ENCODE results near the gene KCNT1.

Gene KCNT1

DNA sequence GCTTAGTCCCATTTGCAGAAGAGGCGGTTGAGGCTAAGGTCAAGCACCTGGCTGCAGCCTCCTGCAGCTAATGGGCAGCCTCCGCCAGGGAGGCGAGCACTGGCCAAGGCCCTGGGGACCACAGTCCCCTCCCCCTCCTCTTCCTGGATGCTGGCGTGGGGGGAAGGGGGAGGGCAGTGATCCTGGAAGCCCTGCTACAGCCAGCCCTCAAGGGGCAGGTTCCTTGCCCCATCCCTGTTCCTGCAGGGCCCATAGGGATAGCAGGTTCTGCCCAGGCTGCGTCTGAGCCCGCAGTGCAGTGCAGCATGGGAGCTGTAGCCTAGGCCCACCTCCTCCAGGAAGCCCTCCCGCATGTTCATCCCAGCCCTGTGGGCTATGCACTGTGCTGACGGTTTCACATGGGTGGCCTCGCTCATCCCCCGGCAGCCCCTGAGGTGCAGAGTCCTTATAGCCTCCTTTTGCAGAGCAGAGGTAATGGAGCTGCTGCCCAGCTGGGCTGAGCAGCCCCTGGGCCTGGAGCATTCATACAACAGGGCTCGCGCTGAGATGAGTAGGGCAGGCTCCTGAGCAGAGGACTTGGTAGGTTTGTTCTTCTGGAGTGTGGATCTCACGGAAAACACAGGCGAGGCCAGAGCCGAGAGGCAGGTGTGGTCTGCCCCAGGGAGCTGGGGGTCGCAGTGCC, 36.0 kb downstream of the KCNT1 start:
- no peak for DNase-seq (ENCODE audit: low read depth)
- no peak overlapping the region for H3K4me3 ChIP-seq (ENCODE audit: low read depth, low read length)
- TF ChIP-seq CTCF (IDR thresholded peaks at IDR 0.05; ENCODE audit: control insufficient read depth, extremely low read depth, insufficient read depth) = no peak

GRCh38 chr9:135739271-135740220, 37.6 kb downstream of the KCNT1 start:
- H3K4me3 ChIP-seq (ENCODE audit: low read depth, low read length) = no peak overlapping the region
- no peak for DNase-seq (ENCODE audit: low read depth)
- no peak for TF ChIP-seq CTCF (IDR thresholded peaks at IDR 0.05; ENCODE audit: control insufficient read depth, extremely low read depth, insufficient read depth)

DNA sequence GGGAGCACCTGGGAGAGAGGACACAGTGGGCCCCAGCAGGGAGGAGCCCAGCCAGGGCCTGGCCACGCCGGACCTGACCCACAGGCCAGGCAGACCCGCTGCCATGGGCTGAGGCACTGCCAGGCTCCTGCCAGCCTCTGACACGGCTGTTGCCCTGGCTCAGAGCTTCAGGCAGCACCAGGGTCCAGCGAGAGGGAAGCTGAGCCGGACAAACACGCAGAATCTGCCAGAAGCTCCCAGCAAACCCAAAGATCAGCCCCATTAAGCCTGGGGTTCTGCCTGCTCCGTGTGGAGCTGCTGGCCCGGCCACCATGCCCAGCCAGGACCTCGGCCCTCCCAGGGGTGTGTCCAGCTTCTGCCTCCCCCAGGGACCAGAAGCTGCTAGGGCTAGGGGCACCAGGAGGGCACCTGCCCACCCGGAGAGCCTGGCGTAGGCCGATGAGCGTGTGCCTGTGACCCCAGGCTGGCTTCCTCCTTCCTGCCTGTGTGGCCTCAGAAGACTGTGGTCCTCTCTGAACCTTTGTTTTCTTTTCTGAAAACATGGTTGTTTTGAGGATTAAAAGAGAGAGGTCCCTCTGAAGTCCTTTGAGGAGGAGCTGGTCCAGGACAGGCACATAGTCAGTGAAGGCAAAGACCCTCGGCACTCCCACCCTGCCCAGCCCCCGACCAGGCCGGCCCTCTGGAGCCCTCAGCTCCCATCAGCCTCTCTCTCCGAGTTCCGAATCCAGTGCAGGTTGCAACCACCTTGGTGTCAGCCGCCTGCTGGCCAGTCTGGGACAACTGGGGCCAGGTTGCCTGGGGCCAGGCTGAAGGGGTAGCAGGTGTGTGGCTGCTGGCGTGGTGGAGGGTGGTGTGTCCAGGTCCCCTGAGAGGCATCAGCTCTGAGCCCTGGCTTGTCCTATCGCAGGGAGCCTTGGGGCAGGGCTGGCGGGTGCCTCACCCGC, 39.6 kb downstream of the KCNT1 start:
- TF ChIP-seq CTCF (IDR thresholded peaks at IDR 0.05; ENCODE audit: control insufficient read depth, extremely low read depth, insufficient read depth) = no peak
- no peak overlapping the region for H3K4me3 ChIP-seq (ENCODE audit: low read depth, low read length)
- no peak for DNase-seq (ENCODE audit: low read depth)

GRCh38 chr9:135743021-135743420, 41.0 kb downstream of the KCNT1 start:
- DNase-seq (ENCODE audit: low read depth) = no peak
- TF ChIP-seq CTCF (IDR thresholded peaks at IDR 0.05; ENCODE audit: control insufficient read depth, extremely low read depth, insufficient read depth) = no peak
- no peak overlapping the region for H3K4me3 ChIP-seq (ENCODE audit: low read depth, low read length)

GRCh38 chr9:135743546-135744332, 41.8 kb downstream of the KCNT1 start:
- no peak overlapping the region for H3K4me3 ChIP-seq (ENCODE audit: low read depth, low read length)
- TF ChIP-seq CTCF (IDR thresholded peaks at IDR 0.05; ENCODE audit: control insufficient read depth, extremely low read depth, insufficient read depth) = no peak
- DNase-seq (ENCODE audit: low read depth) = no peak

Measured in LNCaP clone FGC (cell line).